Measurements from ENCODE around the gene CSNK1A1L. TPM values are rescaled to one million over a fixed set of nuclear protein-coding genes. Genes with fewer than 3 reads are reported as not detected.

CSNK1A1L gene
- total and polyA plus RNA-seq, 10 donors = not detected

DNA sequence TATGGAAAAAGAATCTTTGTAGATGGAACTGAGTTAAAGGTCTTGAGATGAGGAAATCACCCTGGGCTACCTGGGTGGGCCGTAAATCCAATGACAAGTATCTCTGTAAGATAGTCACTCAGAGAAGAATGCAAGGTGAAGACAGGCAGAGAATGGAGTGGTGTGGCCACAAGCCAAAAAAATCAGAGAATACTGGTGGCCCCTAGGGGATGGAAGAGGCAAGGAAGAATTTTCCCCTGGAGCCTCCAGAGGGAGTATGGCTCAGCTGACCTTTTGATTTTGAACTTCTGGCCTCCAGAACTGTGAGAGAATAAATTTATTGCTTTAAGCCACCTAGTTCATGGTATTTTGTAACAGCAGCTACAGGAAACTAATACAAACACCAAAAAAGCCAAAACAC, 32.7 kb upstream of the CSNK1A1L start:
- Histone ChIP-seq H3K4me1 (no peaks in the 10 kb centered on the region), H3K9me3 (no peaks in the 10 kb centered on the region), H3K36me3 (no peaks in the 10 kb centered on the region), H3K27ac (no peak overlapping the region), H3K4me3 (no peak overlapping the region), H3K27me3 (replicated peaks in 1 of 7) (no peaks in the 10 kb centered on the region)
- intact Hi-C loops (cut with DNase I; ENCODE audit: low total_unique reads) = no loop called here
- no peak for DNase-seq
- 49 to 94% (median 87%) methylated on average over 1 of the region's 1 CpG for WGBS, 5 donors
- TF ChIP-seq POLR2A (IDR thresholded peaks at IDR 0.05) (no peak), POLR2AphosphoS5 (IDR thresholded peaks at IDR 0.05) (no peak)
- TF ChIP-seq, protein P1, sequence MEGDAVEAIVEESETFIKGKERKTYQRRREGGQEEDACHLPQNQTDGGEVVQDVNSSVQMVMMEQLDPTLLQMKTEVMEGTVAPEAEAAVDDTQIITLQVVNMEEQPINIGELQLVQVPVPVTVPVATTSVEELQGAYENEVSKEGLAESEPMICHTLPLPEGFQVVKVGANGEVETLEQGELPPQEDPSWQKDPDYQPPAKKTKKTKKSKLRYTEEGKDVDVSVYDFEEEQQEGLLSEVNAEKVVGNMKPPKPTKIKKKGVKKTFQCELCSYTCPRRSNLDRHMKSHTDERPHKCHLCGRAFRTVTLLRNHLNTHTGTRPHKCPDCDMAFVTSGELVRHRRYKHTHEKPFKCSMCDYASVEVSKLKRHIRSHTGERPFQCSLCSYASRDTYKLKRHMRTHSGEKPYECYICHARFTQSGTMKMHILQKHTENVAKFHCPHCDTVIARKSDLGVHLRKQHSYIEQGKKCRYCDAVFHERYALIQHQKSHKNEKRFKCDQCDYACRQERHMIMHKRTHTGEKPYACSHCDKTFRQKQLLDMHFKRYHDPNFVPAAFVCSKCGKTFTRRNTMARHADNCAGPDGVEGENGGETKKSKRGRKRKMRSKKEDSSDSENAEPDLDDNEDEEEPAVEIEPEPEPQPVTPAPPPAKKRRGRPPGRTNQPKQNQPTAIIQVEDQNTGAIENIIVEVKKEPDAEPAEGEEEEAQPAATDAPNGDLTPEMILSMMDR (IDR thresholded peaks at IDR 0.05 in 8 of 11, conservative IDR thresholded peaks at IDR 0.05 in 3 of 11) = no peak

DNA sequence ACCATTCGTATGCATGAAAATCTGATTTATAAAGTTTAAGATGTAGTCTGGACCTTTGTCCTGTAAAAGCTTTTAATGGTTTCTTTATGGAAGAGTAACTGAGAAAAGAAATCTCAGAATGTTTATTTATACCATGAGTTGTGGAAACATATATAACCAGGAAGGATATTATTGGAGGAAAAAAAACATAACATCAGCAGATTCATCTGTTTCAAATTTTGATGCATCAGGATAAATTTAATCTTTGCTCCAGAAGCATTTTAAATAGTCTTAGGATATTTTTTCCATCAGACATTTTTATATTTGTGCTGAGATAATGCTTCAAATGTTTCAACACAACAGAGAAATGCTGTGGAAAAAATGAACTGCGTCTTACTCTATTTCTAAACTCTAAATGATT, 31.2 kb upstream of the CSNK1A1L start:
- no peak for DNase-seq
- intact Hi-C loops (cut with DNase I; ENCODE audit: low total_unique reads) = no loop called here
- H3K36me3 ChIP-seq = no peaks in the 10 kb centered on the region
- H3K27me3 ChIP-seq (replicated peaks in 1 of 7) = no peaks in the 10 kb centered on the region
- WGBS, 5 donors = 89 to 99% (median 96%) methylated on average over 2 of the region's 2 CpGs
- TF ChIP-seq POLR2A (IDR thresholded peaks at IDR 0.05) (no peak), POLR2AphosphoS5 (IDR thresholded peaks at IDR 0.05) (no peak)
- TF ChIP-seq, protein P1 (IDR thresholded peaks at IDR 0.05 in 8 of 11, conservative IDR thresholded peaks at IDR 0.05 in 3 of 11) = no peak
- H3K27ac ChIP-seq = no peak overlapping the region
- no peaks in the 10 kb centered on the region for H3K9me3 ChIP-seq
- no peak overlapping the region for H3K4me3 ChIP-seq
- H3K4me1 ChIP-seq = no peaks in the 10 kb centered on the region

DNA sequence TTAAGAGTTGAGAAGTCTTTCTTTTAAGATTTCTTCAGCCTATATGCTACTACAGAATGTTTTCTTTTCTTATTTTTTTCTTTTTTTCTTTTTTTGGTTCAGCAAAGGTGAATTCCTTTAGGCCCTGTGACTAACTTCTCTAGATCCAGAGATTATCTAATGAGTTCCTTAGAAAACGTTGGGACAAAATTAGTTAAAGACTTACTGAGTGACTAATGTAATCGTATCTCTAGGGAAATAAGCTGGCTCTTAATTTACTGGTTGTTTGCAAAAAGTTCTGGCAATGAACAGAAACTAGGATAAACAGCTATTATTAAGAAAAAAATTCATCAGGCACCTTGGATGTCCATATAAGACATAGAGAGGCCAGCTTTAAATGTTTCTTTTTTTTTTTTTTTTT, 30.7 kb upstream of the CSNK1A1L start:
- no peak for TF ChIP-seq POLR2A (IDR thresholded peaks at IDR 0.05)
- 55 to 80% (median 71%) methylated on average over 2 of the region's 2 CpGs for WGBS, 5 donors
- intact Hi-C loops (cut with DNase I; ENCODE audit: low total_unique reads) = no loop called here
- no peak overlapping the region for H3K27ac ChIP-seq
- no peaks in the 10 kb centered on the region for H3K27me3 ChIP-seq (replicated peaks in 1 of 7)
- DNase-seq = no peak
- H3K4me3 ChIP-seq = no peak overlapping the region
- H3K4me1 ChIP-seq = no peaks in the 10 kb centered on the region
- H3K9me3 ChIP-seq = no peaks in the 10 kb centered on the region
- H3K36me3 ChIP-seq = no peaks in the 10 kb centered on the region

DNA sequence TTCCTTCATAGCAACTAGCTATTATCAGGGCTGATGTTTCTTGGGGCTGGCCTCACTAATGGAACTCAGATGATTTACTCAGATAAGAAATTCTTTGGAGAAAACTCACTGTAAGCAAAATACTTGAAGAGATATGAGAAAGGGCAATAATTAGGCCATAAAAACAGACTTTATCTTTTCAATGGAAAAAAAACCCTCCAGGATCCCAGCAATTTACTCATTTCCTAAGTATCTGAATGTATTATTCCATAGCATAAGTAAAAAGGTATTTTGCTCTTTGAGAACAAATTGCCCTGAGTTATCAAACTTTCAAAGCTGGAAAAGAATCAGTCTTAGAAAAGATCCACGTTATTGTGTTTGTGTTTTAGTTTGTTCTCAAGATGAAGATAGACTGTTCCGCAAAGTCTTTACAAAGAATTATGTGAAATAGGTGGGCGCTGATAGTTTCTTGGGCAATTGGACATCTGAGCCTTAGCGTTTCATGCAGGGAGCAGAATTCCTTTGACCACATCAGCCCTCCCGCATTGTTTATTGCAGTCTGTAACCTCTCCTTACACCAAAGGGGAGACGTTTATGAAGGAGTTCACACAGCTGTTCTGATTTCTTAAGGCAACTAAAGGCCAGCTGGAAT, 29.1 kb upstream of the CSNK1A1L start:
- H3K9me3 ChIP-seq = no peaks in the 10 kb centered on the region
- TF ChIP-seq POLR2A (IDR thresholded peaks at IDR 0.05) (no peak), POLR2AphosphoS5 (IDR thresholded peaks at IDR 0.05) (no peak)
- TF ChIP-seq, protein P1 (IDR thresholded peaks at IDR 0.05 in 8 of 11, conservative IDR thresholded peaks at IDR 0.05 in 3 of 11) = no peak
- H3K27ac ChIP-seq = no peak overlapping the region
- H3K4me3 ChIP-seq = no peak overlapping the region
- 38 to 60% (median 50%) methylated on average over 6 of the region's 6 CpGs for WGBS, 5 donors
- no peaks in the 10 kb centered on the region for H3K27me3 ChIP-seq (replicated peaks in 1 of 7)
- intact Hi-C loops (cut with DNase I; ENCODE audit: low total_unique reads) = no loop called here
- H3K36me3 ChIP-seq = no peaks in the 10 kb centered on the region
- no peaks in the 10 kb centered on the region for H3K4me1 ChIP-seq
- DNase-seq = no peak

DNA sequence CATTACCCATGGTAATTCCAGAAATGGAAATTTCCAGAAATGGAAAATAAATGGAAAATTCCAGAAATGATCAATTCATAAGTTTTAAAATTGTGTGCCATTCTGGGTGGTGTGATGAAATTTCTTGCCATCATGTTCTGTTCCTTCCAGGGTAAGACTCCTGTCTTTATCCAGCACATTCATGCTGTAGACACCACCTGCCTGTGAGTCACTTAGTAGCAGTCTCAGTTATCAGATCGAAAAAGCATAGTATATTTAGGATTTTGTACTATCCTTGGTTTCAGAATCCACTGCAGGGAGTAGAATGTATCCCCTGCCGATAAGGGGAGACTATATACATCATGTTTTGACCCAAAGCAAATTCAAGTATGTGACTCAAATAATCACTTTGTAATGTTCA, 26.7 kb upstream of the CSNK1A1L start:
- H3K4me1 ChIP-seq = no peaks in the 10 kb centered on the region
- TF ChIP-seq POLR2A (IDR thresholded peaks at IDR 0.05) (no peak), POLR2AphosphoS5 (IDR thresholded peaks at IDR 0.05) (no peak)
- TF ChIP-seq, protein P1 (IDR thresholded peaks at IDR 0.05 in 8 of 11, conservative IDR thresholded peaks at IDR 0.05 in 3 of 11) = no peak
- intact Hi-C loops (cut with DNase I; ENCODE audit: low total_unique reads) = no loop called here
- no peak for DNase-seq
- WGBS, 5 donors = 70 to 81% (median 76%) methylated on average over 2 of the region's 2 CpGs
- no peaks in the 10 kb centered on the region for H3K27me3 ChIP-seq (replicated peaks in 1 of 7)
- H3K4me3 ChIP-seq = no peak overlapping the region
- no peaks in the 10 kb centered on the region for H3K9me3 ChIP-seq
- no peak overlapping the region for H3K27ac ChIP-seq
- H3K36me3 ChIP-seq = no peaks in the 10 kb centered on the region

Measured in spleen (tissue), 11 donors.